IMR-90 (cell line): Measurements from ENCODE around the gene USP9X. TPM values are rescaled to one million over a fixed set of nuclear protein-coding genes. Genes with fewer than 3 reads are reported as not detected.

Experiments
- ATAC-seq: fragments of 200-7000 bp; cut with Tn5 transposase; 2 replicates; pipeline ENCODE4 v1.9.1; 2020; ENCODE audit warnings: low read depth, mild to moderate bottlenecking, moderate library complexity
- BruUV-seq: library from RNA; stranded (reverse); fragments of 400-500 nt; replicated peaks from 2 replicates; lab custom pipeline; 2021; lab: Mats Ljungman, UMichigan
- CTCF ChIA-PET: fragments of 300-600 bp; formaldehyde crosslinking; extraction: SDS; loops from one replicate; lab custom pipeline; 2021; ENCODE audit warnings: antibody characterized with exemption; lab: Yijun Ruan, JAX
- POLR2A ChIA-PET: fragments of 300-600 bp; sonication (Branson Sonifier 250); formaldehyde crosslinking; loops from one replicate; lab custom pipeline; 2022; ENCODE audit warnings: antibody characterized with exemption; ENCODE audit not compliant: unreplicated experiment; lab: Charles Lee
- DNase-seq: peaks from one replicate; pipeline ENCODE4 v3.0.0; 2013
- H2AFZ ChIP-seq: replicated peaks from 2 replicates; pipeline ENCODE3; 2013; ENCODE audit warnings: low read length, mild to moderate bottlenecking; ENCODE audit not compliant: poor library complexity
- H2AK5ac ChIP-seq: 2 replicates; pipeline ENCODE4 v1.6.1; 2013; ENCODE audit warnings: low read depth, low read length, inconsistent platforms
- H2AK9ac ChIP-seq: replicated peaks from 2 replicates; pipeline ENCODE3; 2013; ENCODE audit warnings: mild to moderate bottlenecking, low read depth, low read length, moderate library complexity; ENCODE audit not compliant: poor library complexity
- H2BK120ac ChIP-seq: 2 replicates; pipeline ENCODE4 v1.6.1; 2013; ENCODE audit warnings: low read depth, low read length, inconsistent platforms
- H2BK15ac ChIP-seq: 3 replicates; pipeline ENCODE4 v1.6.1; 2013; ENCODE audit warnings: low read depth, low read length, inconsistent platforms
- H2BK20ac ChIP-seq: 2 replicates; pipeline ENCODE4 v1.6.1; 2013; ENCODE audit warnings: low read depth, mild to moderate bottlenecking, inconsistent platforms, low read length, moderate library complexity
- H2BK5ac ChIP-seq: 2 replicates; pipeline ENCODE4 v1.6.1; 2013; ENCODE audit warnings: mild to moderate bottlenecking, low read depth, low read length, inconsistent platforms; ENCODE audit not compliant: poor library complexity, severe bottlenecking
- H3K14ac ChIP-seq: replicated peaks from 2 replicates; pipeline ENCODE4 v1.6.1; 2013; ENCODE audit warnings: low read depth, low read length, inconsistent platforms
- H3K18ac ChIP-seq: 2 replicates; pipeline ENCODE4 v1.6.1; 2013; ENCODE audit warnings: low read depth, low read length, control low read depth
- H3K23ac ChIP-seq: 2 replicates; pipeline ENCODE4 v1.6.1; 2013; ENCODE audit warnings: low read depth, low read length, inconsistent platforms
- H3K27ac ChIP-seq: 2 replicates; pipeline ENCODE4 v1.5.1; 2013; ENCODE audit warnings: mild to moderate bottlenecking, control low read depth, low read length; ENCODE audit not compliant: insufficient read depth
- H3K27me3 ChIP-seq: 2 replicates; pipeline ENCODE4 v1.6.1; 2013; ENCODE audit warnings: low read length; ENCODE audit not compliant: control insufficient read depth, insufficient read depth
- H3K36me3 ChIP-seq: 2 replicates; pipeline ENCODE4 v1.6.1; 2013; ENCODE audit warnings: low read length, mixed read lengths; ENCODE audit not compliant: control insufficient read depth, insufficient read depth
- H3K4ac ChIP-seq: 2 replicates; pipeline ENCODE4 v1.6.1; 2013; ENCODE audit warnings: low read depth, low read length, inconsistent platforms
- H3K4me1 ChIP-seq: 2 replicates; pipeline ENCODE4 v1.6.1; 2013; ENCODE audit warnings: low read length, mixed read lengths; ENCODE audit not compliant: control insufficient read depth, insufficient read depth
- H3K4me2 ChIP-seq: 2 replicates; pipeline ENCODE4 v1.6.1; 2013; ENCODE audit warnings: low read depth, mild to moderate bottlenecking, control low read depth, low read length, moderate library complexity
- H3K4me3 ChIP-seq: 2 replicates; pipeline ENCODE4 v1.5.1; 2013; ENCODE audit warnings: low read depth, mild to moderate bottlenecking, control low read depth, low read length, moderate library complexity; ENCODE audit not compliant: insufficient read depth
- H3K56ac ChIP-seq: 2 replicates; pipeline ENCODE4 v1.6.1; 2013; ENCODE audit warnings: low read length, inconsistent platforms; ENCODE audit not compliant: insufficient read depth; ENCODE audit errors: extremely low read depth
- H3K79me1 ChIP-seq, 2 experiments: 2 replicates each; pipeline ENCODE4 v1.6.1; 2013; ENCODE audit warnings: low read length in 2 of 2, inconsistent platforms in 1 of 2, low read depth in 1 of 2
- H3K9ac ChIP-seq: 2 replicates; pipeline ENCODE4 v1.6.1; 2013; ENCODE audit warnings: low read depth, low read length, control low read depth
- H3K9me1 ChIP-seq: 2 replicates; pipeline ENCODE4 v1.6.1; 2013; ENCODE audit warnings: low read length, inconsistent platforms; ENCODE audit not compliant: insufficient read depth
- H3K9me3 ChIP-seq: 2 replicates; pipeline ENCODE4 v1.6.1; 2013; ENCODE audit warnings: low read length; ENCODE audit not compliant: control insufficient read depth, insufficient read depth
- H4K20me1 ChIP-seq: 2 replicates; pipeline ENCODE4 v1.6.1; 2013; ENCODE audit warnings: low read length, inconsistent platforms; ENCODE audit not compliant: insufficient read depth
- H4K5ac ChIP-seq: 2 replicates; pipeline ENCODE4 v1.6.1; 2013; ENCODE audit warnings: mild to moderate bottlenecking, low read depth, low read length, control low read depth
- H4K8ac ChIP-seq, 2 experiments: 2 replicates each; pipeline ENCODE4 v1.6.1; 2013; ENCODE audit warnings: low read depth in 2 of 2, low read length in 2 of 2, control low read depth in 1 of 2, inconsistent platforms in 1 of 2
- H4K91ac ChIP-seq: 2 replicates; pipeline ENCODE4 v1.6.1; 2013; ENCODE audit warnings: low read depth, low read length, inconsistent platforms; ENCODE audit not compliant: insufficient read depth
- FOS ChIP-seq: fragments of 150-350 bp; IDR thresholded peaks from 2 replicates; pipeline ENCODE4 v1.6.1; 2016; ENCODE audit warnings: low read depth, low read length
- WGBS, 2 experiments: methylation state at CpG; one replicate each; pipeline versions ENCODE4 v1.1.5 to v1.1.7; 2013; ENCODE audit warnings: missing lambda C conversion rate in 2 of 2; ENCODE audit not compliant: insufficient read length in 1 of 2; ENCODE audit errors: extremely low coverage in 2 of 2; 5-methylcytosine and 5-hydroxymethylcytosine counted together
- dilution Hi-C: fragments of 300-500 bp; cut with HindIII; formaldehyde crosslinking; loops from one replicate; pipeline ENCODE4 v1.14.3; 2018; ENCODE audit warnings: low sequenced_read_pairs; ENCODE audit not compliant: unreplicated experiment
- in situ Hi-C: fragments of 300-500 bp; cut with MboI; formaldehyde crosslinking; loops from 3 replicates; pipeline ENCODE4 v1.14.3; 2019; ENCODE audit warnings: low sequenced_read_pairs, inconsistent platforms, mixed read lengths
- intact Hi-C: fragments of 100-400 bp; cut with micrococcal nuclease; formaldehyde crosslinking; loops from 2 replicates; pipeline ENCODE4 v1.10.0; 2022
- polyA plus RNA-seq, 3 experiments: library from polyadenylated mRNA; depleted of rRNA; stranded (reverse); fragments of >200 nt; gene quantifications; 2 replicates each; pipeline ENCODE4 v1.2.3, GENCODE V29; 2012; ENCODE audit warnings: low replicate concordance in 1 of 3
- total RNA-seq: library from RNA; depleted of rRNA; stranded (reverse); fragments of >200 nt; gene quantifications from 2 replicates; pipeline ENCODE4 v1.2.3, GENCODE V29; 2012

Gene USP9X
- total and polyA plus RNA-seq, 2 of the 4 experiments (the other 2 are of a cell fraction) = 17.5 to 104 TPM

DNA sequence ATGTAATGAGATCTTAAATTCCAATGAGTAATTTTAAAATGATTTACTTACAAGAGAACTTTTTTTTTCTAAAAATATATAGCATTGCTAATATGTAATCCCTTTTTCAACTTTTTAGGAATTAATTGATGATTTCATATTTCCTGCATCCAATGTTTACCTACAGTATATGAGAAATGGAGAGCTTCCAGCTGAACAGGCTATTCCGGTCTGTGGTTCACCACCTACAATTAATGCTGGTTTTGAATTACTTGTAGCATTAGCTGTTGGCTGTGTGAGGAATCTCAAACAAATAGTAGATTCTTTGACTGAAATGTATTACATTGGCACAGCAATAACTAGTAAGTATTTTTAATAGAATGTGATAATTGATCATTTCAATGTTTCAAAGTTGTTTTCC, 113.2 kb downstream of the USP9X start:
- Histone ChIP-seq H4K20me1 (no peaks in the 10 kb centered on the region; the same call in 1 of the 2 replicates), H3K27me3 (no peaks in the 10 kb centered on the region), H2AFZ (no peak overlapping the region), H3K23ac (no peak overlapping the region), H3K9ac (no peak overlapping the region), H2BK5ac (no peak overlapping the region), H4K91ac (no peak overlapping the region), H3K4ac (no peak overlapping the region), H3K4me1 (no peaks in the 10 kb centered on the region), H3K4me3 (no peak overlapping the region), H4K8ac (no peak overlapping the region), H3K27ac (no peak overlapping the region), H3K9me1 (no peaks in the 10 kb centered on the region), H3K56ac (no peak overlapping the region), H3K14ac (no peak overlapping the region), H2BK15ac (no peak overlapping the region), H3K18ac (no peak overlapping the region), H4K5ac (no peak overlapping the region), H2AK5ac (no peak overlapping the region), H2BK120ac (no peak overlapping the region), H3K9me3 (no peaks in the 10 kb centered on the region), H3K36me3 (peaks cover 22% of the 10 kb centered on the region), H2BK20ac (no peak overlapping the region), H3K4me2 (no peak overlapping the region), H3K79me1 (no peaks in the 10 kb centered on the region; a peak in 2 of 4 replicates), H2AK9ac (no peak overlapping the region)
- no TSS peak for BruUV-seq
- WGBS, 2 experiments = no CpG with 5 or more reads among the region's 1 CpG
- ChIA-PET POLR2A (no interaction called here), CTCF (interaction anchor here (0.6 kb wide), 1 partner anchor 369 kb away, joined by 6 read pairs; no protein-coding TSS in a partner anchor)
- ATAC-seq (no peak), DNase-seq (no peak)
- dilution Hi-C loops = no loop called here
- no peak for TF ChIP-seq FOS
- in situ Hi-C loops = no loop called here
- intact Hi-C loops = no loop called here
